ENCODE measurements around the gene HEATR9.
A peak's percentile ranks its signal among the peaks of the same experiment; 100 is the strongest.
"Not testable (repeated sequence)": the region's sequence is repeated elsewhere in the genome, so short reads cannot be mapped to it uniquely, and the experiment has no call there.

The HEATR9 gene

GRCh38 chr17:35906191-35906925, 37.7 kb upstream of the HEATR9 start:
- no peaks in the 10 kb centered on the region for H3K4me1 ChIP-seq (ENCODE audit: control insufficient read depth, insufficient read depth, low read length, unreplicated experiment)
- no peak overlapping the region for H3K4me3 ChIP-seq (ENCODE audit: low read depth, low read length)
- no peak overlapping the region for H2AFZ ChIP-seq (ENCODE audit: low read length, unreplicated experiment)
- no peaks in the 10 kb centered on the region for H3K36me3 ChIP-seq (ENCODE audit: insufficient read depth, low read length)
- no peak overlapping the region for H3K27ac ChIP-seq (ENCODE audit: low read depth, low read length)
- H3K27me3 ChIP-seq (ENCODE audit: insufficient read depth, low read length), result no peaks in the 10 kb centered on the region
- no peaks in the 10 kb centered on the region for H3K79me2 ChIP-seq (ENCODE audit: control insufficient read depth, insufficient read depth, low read length, unreplicated experiment)

GRCh38 chr17:35903451-35903850, 34.8 kb upstream of the HEATR9 start:
- no peak overlapping the region for H2AFZ ChIP-seq (ENCODE audit: low read length, unreplicated experiment)
- no peaks in the 10 kb centered on the region for H3K79me2 ChIP-seq (ENCODE audit: control insufficient read depth, insufficient read depth, low read length, unreplicated experiment)
- no peaks in the 10 kb centered on the region for H3K4me1 ChIP-seq (ENCODE audit: control insufficient read depth, insufficient read depth, low read length, unreplicated experiment)
- no peaks in the 10 kb centered on the region for H3K36me3 ChIP-seq (ENCODE audit: insufficient read depth, low read length)
- no peaks in the 10 kb centered on the region for H3K27me3 ChIP-seq (ENCODE audit: insufficient read depth, low read length)
- no peak overlapping the region for H3K4me3 ChIP-seq (ENCODE audit: low read depth, low read length)
- no peak overlapping the region for H3K27ac ChIP-seq (ENCODE audit: low read depth, low read length)

- Histone ChIP-seq H3K4me1 (ENCODE audit: control insufficient read depth, insufficient read depth, low read length, unreplicated experiment) (peaks cover 4% of the 10 kb centered on the region), H3K27ac (ENCODE audit: low read depth, low read length) (no peak overlapping the region), H3K27me3 (ENCODE audit: insufficient read depth, low read length) (no peaks in the 10 kb centered on the region), H3K79me2 (ENCODE audit: control insufficient read depth, insufficient read depth, low read length, unreplicated experiment) (no peaks in the 10 kb centered on the region), H3K36me3 (ENCODE audit: insufficient read depth, low read length) (no peaks in the 10 kb centered on the region), H2AFZ (ENCODE audit: low read length, unreplicated experiment) (no peak overlapping the region), H3K4me3 (ENCODE audit: low read depth, low read length) (no peak overlapping the region)
Measured at GRCh38 chr17:35901631-35902175, 33.0 kb upstream of the HEATR9 start.

GRCh38 chr17:35900708-35901480, 32.2 kb upstream of the HEATR9 start:
- no peaks in the 10 kb centered on the region for H3K79me2 ChIP-seq (ENCODE audit: control insufficient read depth, insufficient read depth, low read length, unreplicated experiment)
- H3K36me3 ChIP-seq (ENCODE audit: insufficient read depth, low read length), result no peaks in the 10 kb centered on the region
- no peak overlapping the region for H3K4me3 ChIP-seq (ENCODE audit: low read depth, low read length)
- H3K27ac ChIP-seq (ENCODE audit: low read depth, low read length), result no peak overlapping the region
- no peak overlapping the region for H2AFZ ChIP-seq (ENCODE audit: low read length, unreplicated experiment)
- no peaks in the 10 kb centered on the region for H3K27me3 ChIP-seq (ENCODE audit: insufficient read depth, low read length)
- H3K4me1 ChIP-seq (ENCODE audit: control insufficient read depth, insufficient read depth, low read length, unreplicated experiment), result peaks cover 9% of the 10 kb centered on the region

- Histone ChIP-seq H3K4me1 (ENCODE audit: control insufficient read depth, insufficient read depth, low read length, unreplicated experiment) (peaks cover 15% of the 10 kb centered on the region), H3K27ac (ENCODE audit: low read depth, low read length) (no peak overlapping the region), H3K4me3 (ENCODE audit: low read depth, low read length) (no peak overlapping the region), H3K79me2 (ENCODE audit: control insufficient read depth, insufficient read depth, low read length, unreplicated experiment) (no peaks in the 10 kb centered on the region), H3K36me3 (ENCODE audit: insufficient read depth, low read length) (no peaks in the 10 kb centered on the region), H3K27me3 (ENCODE audit: insufficient read depth, low read length) (no peaks in the 10 kb centered on the region), H2AFZ (ENCODE audit: low read length, unreplicated experiment) (no peak overlapping the region)
Measured at GRCh38 chr17:35900280-35900679, 31.6 kb upstream of the HEATR9 start.

GRCh38 chr17:35898283-35899070, 29.8 kb upstream of the HEATR9 start:
- no peak overlapping the region for H3K4me3 ChIP-seq (ENCODE audit: low read depth, low read length)
- peaks cover 19% of the 10 kb centered on the region for H3K4me1 ChIP-seq (ENCODE audit: control insufficient read depth, insufficient read depth, low read length, unreplicated experiment)
- H3K27ac ChIP-seq (ENCODE audit: low read depth, low read length), result no peak overlapping the region
- no peaks in the 10 kb centered on the region for H3K27me3 ChIP-seq (ENCODE audit: insufficient read depth, low read length)
- H3K36me3 ChIP-seq (ENCODE audit: insufficient read depth, low read length), result no peaks in the 10 kb centered on the region
- H3K79me2 ChIP-seq (ENCODE audit: control insufficient read depth, insufficient read depth, low read length, unreplicated experiment), result no peaks in the 10 kb centered on the region
- no peak overlapping the region for H2AFZ ChIP-seq (ENCODE audit: low read length, unreplicated experiment)

GRCh38 chr17:35897772-35898171, 29.1 kb upstream of the HEATR9 start:
- H3K27me3 ChIP-seq (ENCODE audit: insufficient read depth, low read length); H3K27ac ChIP-seq (ENCODE audit: low read depth, low read length); H3K79me2 ChIP-seq (ENCODE audit: control insufficient read depth, insufficient read depth, low read length, unreplicated experiment); H3K4me3 ChIP-seq (ENCODE audit: low read depth, low read length); H3K36me3 ChIP-seq (ENCODE audit: insufficient read depth, low read length); H2AFZ ChIP-seq (ENCODE audit: low read length, unreplicated experiment): not testable (repeated sequence)
- peaks cover 19% of the 10 kb centered on the region for H3K4me1 ChIP-seq (ENCODE audit: control insufficient read depth, insufficient read depth, low read length, unreplicated experiment)

GRCh38 chr17:35895636-35896587, 27.2 kb upstream of the HEATR9 start:
- Histone ChIP-seq H3K27ac (ENCODE audit: low read depth, low read length) (peak overlapping the region; percentile 80), H3K4me1 (ENCODE audit: control insufficient read depth, insufficient read depth, low read length, unreplicated experiment) (peaks cover 31% of the 10 kb centered on the region), H3K36me3 (ENCODE audit: insufficient read depth, low read length) (no peaks in the 10 kb centered on the region), H3K79me2 (ENCODE audit: control insufficient read depth, insufficient read depth, low read length, unreplicated experiment) (no peaks in the 10 kb centered on the region), H2AFZ (ENCODE audit: low read length, unreplicated experiment) (no peak overlapping the region), H3K4me3 (ENCODE audit: low read depth, low read length) (no peak overlapping the region), H3K27me3 (ENCODE audit: insufficient read depth, low read length) (no peaks in the 10 kb centered on the region)

- Histone ChIP-seq H3K4me1 (ENCODE audit: control insufficient read depth, insufficient read depth, low read length, unreplicated experiment) (peaks cover 42% of the 10 kb centered on the region), H3K27ac (ENCODE audit: low read depth, low read length) (no peak overlapping the region), H3K27me3 (ENCODE audit: insufficient read depth, low read length) (no peaks in the 10 kb centered on the region), H3K36me3 (ENCODE audit: insufficient read depth, low read length) (no peaks in the 10 kb centered on the region), H3K79me2 (ENCODE audit: control insufficient read depth, insufficient read depth, low read length, unreplicated experiment) (no peaks in the 10 kb centered on the region), H3K4me3 (ENCODE audit: low read depth, low read length) (no peak overlapping the region), H2AFZ (ENCODE audit: low read length, unreplicated experiment) (no peak overlapping the region)
Measured at GRCh38 chr17:35894206-35894605, 25.5 kb upstream of the HEATR9 start.

- H3K4me3 ChIP-seq (ENCODE audit: low read depth, low read length), result no peak overlapping the region
- no peaks in the 10 kb centered on the region for H3K79me2 ChIP-seq (ENCODE audit: control insufficient read depth, insufficient read depth, low read length, unreplicated experiment)
- peaks cover 42% of the 10 kb centered on the region for H3K4me1 ChIP-seq (ENCODE audit: control insufficient read depth, insufficient read depth, low read length, unreplicated experiment)
- H3K27me3 ChIP-seq (ENCODE audit: insufficient read depth, low read length), result no peaks in the 10 kb centered on the region
- H2AFZ ChIP-seq (ENCODE audit: low read length, unreplicated experiment), result no peak overlapping the region
- no peaks in the 10 kb centered on the region for H3K36me3 ChIP-seq (ENCODE audit: insufficient read depth, low read length)
- H3K27ac ChIP-seq (ENCODE audit: low read depth, low read length), result no peak overlapping the region
Measured at GRCh38 chr17:35893751-35894150, 25.1 kb upstream of the HEATR9 start.

Measured in ACC112 (cell line).